NCI-H2227 (cell line): ENCODE results near the gene APOM.

Experiments
- DNase-seq: peaks from one replicate; lab custom pipeline; 2025; ENCODE audit not compliant: unreplicated experiment; lab: John Stamatoyannopoulos, UW

The APOM gene

GRCh38 chr6:31655349-31656237 lies at the start of gene APOM:
APOM (plus strand) TSS chr6:31655894; CDS start chr6:31655967, 73 bp downstream.
- no peak for DNase-seq

GRCh38 chr6:31607317-31607716 lies 48.4 kb upstream of the APOM start:
- DNase-seq = no peak

- peak; percentile 68 for DNase-seq
These were observed 45.9 kb upstream of the APOM start for GRCh38 chr6:31609519-31610406.

- DNase-seq = no peak
These were observed 44.7 kb upstream of the APOM start for GRCh38 chr6:31610968-31611367.

GRCh38 chr6:31614075-31614619 lies 41.5 kb upstream of the APOM start:
- no peak for DNase-seq

GRCh38 chr6:31614684-31615578 lies 40.8 kb upstream of the APOM start, which contains the start of gene AIF1:
AIF1 (plus strand) TSS chr6:31615234; CDS start chr6:31615330, 96 bp downstream.
- no peak for DNase-seq

- no peak for DNase-seq
These were observed 39.9 kb upstream of the APOM start for GRCh38 chr6:31615748-31616147.

- DNase-seq = no peak
These were observed 38.7 kb upstream of the APOM start for GRCh38 chr6:31617010-31617409.

GRCh38 chr6:31619805-31620585 lies 35.7 kb upstream of the APOM start:
- DNase-seq = peak; percentile 99

- DNase-seq = peak; percentile 91
These were observed 34.9 kb upstream of the APOM start, which contains the start of gene PRRC2A for GRCh38 chr6:31620586-31621319. PRRC2A (plus strand) TSS chr6:31620715; CDS start chr6:31622790, 2,075 bp downstream.

- DNase-seq = no peak
These were observed 34.3 kb upstream of the APOM start for GRCh38 chr6:31621320-31621939.

GRCh38 chr6:31621991-31622390 lies 33.7 kb upstream of the APOM start:
- DNase-seq = no peak

- DNase-seq = peak; percentile 14
These were observed 33.0 kb upstream of the APOM start for GRCh38 chr6:31622684-31623091.

- no peak for DNase-seq
These were observed 31.6 kb upstream of the APOM start for GRCh38 chr6:31624070-31624469.

- DNase-seq = no peak
These were observed 28.7 kb upstream of the APOM start for GRCh38 chr6:31626952-31627351.

GRCh38 chr6:31627690-31628287 lies 27.9 kb upstream of the APOM start:
- DNase-seq = no peak

GRCh38 chr6:31629014-31629413 lies 26.7 kb upstream of the APOM start:
- DNase-seq = no peak
